Neural progenitor cell (in vitro differentiated cells): ENCODE measurements around the gene EVC2. TPM values are rescaled to one million over a fixed set of nuclear protein-coding genes. Genes with fewer than 3 reads are reported as not detected.

Experiments used
- DNase-seq: peaks from one replicate; pipeline ENCODE4 v3.0.0-alpha.2; 2016; ENCODE audit warnings: low spot score
- H2AFZ ChIP-seq: fragments of 200-600 bp; sonication (generic); replicated peaks from 2 replicates; pipeline ENCODE4 v1.6.1; 2016; ENCODE audit warnings: antibody characterized with exemption
- H3F3A ChIP-seq: fragments of 200-600 bp; sonication (generic); 2 replicates; pipeline ENCODE4 v1.6.1; 2016; ENCODE audit warnings: antibody characterized with exemption, low read depth
- H3K27ac ChIP-seq: fragments of 200-600 bp; sonication (generic); 2 replicates; pipeline ENCODE4 v1.5.1; 2016; ENCODE audit warnings: mild to moderate bottlenecking
- H3K27me3 ChIP-seq: fragments of 200-600 bp; sonication (generic); 2 replicates; pipeline ENCODE4 v1.6.1; 2016; ENCODE audit warnings: mild to moderate bottlenecking, moderate library complexity
- H3K36me3 ChIP-seq: fragments of 200-600 bp; sonication (generic); 2 replicates; pipeline ENCODE4 v1.5.1; 2016
- H3K4me1 ChIP-seq: fragments of 200-600 bp; sonication (generic); 2 replicates; pipeline ENCODE4 v1.6.1; 2016; ENCODE audit warnings: mixed run types
- H3K4me2 ChIP-seq: fragments of 200-600 bp; sonication (generic); 2 replicates; pipeline ENCODE4 v1.6.1; 2016
- H3K4me3 ChIP-seq: fragments of 200-600 bp; sonication (generic); 2 replicates; pipeline ENCODE4 v1.5.1; 2016
- H3K79me2 ChIP-seq: fragments of 200-600 bp; sonication (generic); 2 replicates; pipeline ENCODE4 v1.6.1; 2016; ENCODE audit warnings: low read depth
- H3K9ac ChIP-seq: fragments of 200-600 bp; sonication (generic); 2 replicates; pipeline ENCODE4 v1.6.1; 2016
- H3K9me3 ChIP-seq: fragments of 200-600 bp; sonication (generic); 2 replicates; pipeline ENCODE4 v1.5.1; 2016; ENCODE audit warnings: low read depth
- H4K20me1 ChIP-seq: fragments of 200-600 bp; sonication (generic); 2 replicates; pipeline ENCODE4 v1.6.1; 2016; ENCODE audit warnings: low read depth
- H3K27ac Mint-ChIP-seq: 3 replicates; pipeline ENCODE4 v1.8.0; 2021; ENCODE audit warnings: mixed read lengths
- H3K27me3 Mint-ChIP-seq: 2 replicates; pipeline ENCODE4 v1.8.0; 2022; ENCODE audit warnings: low read depth, mild to moderate bottlenecking, inconsistent platforms, moderate library complexity, mixed read lengths; ENCODE audit not compliant: insufficient read depth
- H3K36me3 Mint-ChIP-seq: 3 replicates; pipeline ENCODE4 v1.8.0; 2021; ENCODE audit warnings: mixed read lengths
- H3K4me1 Mint-ChIP-seq: 3 replicates; pipeline ENCODE4 v1.8.0; 2021; ENCODE audit warnings: mixed read lengths
- H3K4me3 Mint-ChIP-seq: 3 replicates; pipeline ENCODE4 v1.8.0; 2021; ENCODE audit warnings: mild to moderate bottlenecking, moderate library complexity, mixed read lengths
- H3K9me3 Mint-ChIP-seq: 3 replicates; pipeline ENCODE4 v1.8.0; 2020; ENCODE audit warnings: mixed read lengths
- CTCF ChIP-seq: fragments of 200-600 bp; sonication (generic); IDR thresholded peaks from 2 replicates; pipeline ENCODE4 v1.5.1; 2017; ENCODE audit warnings: antibody characterized with exemption, mild to moderate bottlenecking
- EZH2 ChIP-seq: fragments of 200-600 bp; sonication (generic); IDR thresholded peaks from 2 replicates; pipeline ENCODE4 v1.6.1; 2017; ENCODE audit warnings: antibody characterized with exemption, mild to moderate bottlenecking, moderate library complexity
- EZH2phosphoT487 ChIP-seq: fragments of 200-600 bp; sonication (generic); IDR thresholded peaks from 2 replicates; pipeline ENCODE4 v1.6.1; 2017; ENCODE audit warnings: antibody characterized with exemption
- total RNA-seq: library from RNA; depleted of rRNA; stranded (reverse); fragments of >200 nt; gene quantifications from 2 replicates; pipeline ENCODE4 v1.2.3, GENCODE V29; 2015; ENCODE audit warnings: low replicate concordance

Gene EVC2
- total RNA-seq, 1 donor from 2014 or later: 6.1 TPM

GRCh38 chr4:5685296-5685695, 23.1 kb downstream of the EVC2 start:
- Mint-ChIP-seq H3K4me3 (no peak overlapping the region), H3K4me1 (peaks cover 21% of the 10 kb centered on the region), H3K9me3 (peaks cover 5% of the 10 kb centered on the region), H3K36me3 (peaks cover 2% of the 10 kb centered on the region), H3K27me3 (peaks cover 2% of the 10 kb centered on the region), H3K27ac (no peak overlapping the region)
- H2AFZ ChIP-seq: no peak overlapping the region
- no peaks in the 10 kb centered on the region for H3F3A ChIP-seq
- H3K9ac ChIP-seq: no peak overlapping the region
- H3K27me3 ChIP-seq: no peaks in the 10 kb centered on the region
- H3K9me3 ChIP-seq: no peaks in the 10 kb centered on the region
- H3K4me1 ChIP-seq: no peaks in the 10 kb centered on the region
- no peak for DNase-seq
- H3K4me3 ChIP-seq: no peak overlapping the region
- no peaks in the 10 kb centered on the region for H3K36me3 ChIP-seq
- H4K20me1 ChIP-seq: no peaks in the 10 kb centered on the region
- TF ChIP-seq EZH2phosphoT487 (no peak), CTCF (no peak), EZH2 (no peak)
- no peaks in the 10 kb centered on the region for H3K79me2 ChIP-seq
- no peak overlapping the region for H3K27ac ChIP-seq
- no peak overlapping the region for H3K4me2 ChIP-seq

- no peak overlapping the region for H2AFZ ChIP-seq
- H3K4me2 ChIP-seq: no peak overlapping the region
- no peak overlapping the region for H3K4me3 ChIP-seq
- Mint-ChIP-seq H3K36me3 (peaks cover 2% of the 10 kb centered on the region), H3K4me1 (peaks cover 7% of the 10 kb centered on the region), H3K4me3 (no peak overlapping the region), H3K27me3 (peaks cover 2% of the 10 kb centered on the region), H3K9me3 (peaks cover 5% of the 10 kb centered on the region), H3K27ac (peak overlapping the region; percentile 72)
- H3K9ac ChIP-seq: no peak overlapping the region
- no peaks in the 10 kb centered on the region for H3F3A ChIP-seq
- H3K9me3 ChIP-seq: no peaks in the 10 kb centered on the region
- no peaks in the 10 kb centered on the region for H3K36me3 ChIP-seq
- no peak for DNase-seq
- no peak for TF ChIP-seq CTCF
- TF ChIP-seq EZH2: no peak
- TF ChIP-seq EZH2phosphoT487: no peak
- no peaks in the 10 kb centered on the region for H4K20me1 ChIP-seq
- H3K79me2 ChIP-seq: no peaks in the 10 kb centered on the region
- H3K27me3 ChIP-seq: no peaks in the 10 kb centered on the region
- no peak overlapping the region for H3K27ac ChIP-seq
- H3K4me1 ChIP-seq: no peaks in the 10 kb centered on the region
Observed at GRCh38 chr4:5683566-5683965, 24.8 kb downstream of the EVC2 start.

GRCh38 chr4:5678977-5679376, 29.4 kb downstream of the EVC2 start:
- Histone ChIP-seq H3K27me3 (no peaks in the 10 kb centered on the region), H3K27ac (no peak overlapping the region), H3K4me3 (no peak overlapping the region), H3K79me2 (no peaks in the 10 kb centered on the region), H3F3A (no peaks in the 10 kb centered on the region), H4K20me1 (no peaks in the 10 kb centered on the region), H3K4me2 (no peak overlapping the region), H3K4me1 (no peaks in the 10 kb centered on the region), H3K9ac (no peak overlapping the region), H3K9me3 (no peaks in the 10 kb centered on the region), H3K36me3 (no peaks in the 10 kb centered on the region), H2AFZ (no peak overlapping the region)
- no peak overlapping the region for H3K27ac Mint-ChIP-seq
- H3K4me1 Mint-ChIP-seq: peaks cover 7% of the 10 kb centered on the region
- H3K9me3 Mint-ChIP-seq: no peaks in the 10 kb centered on the region
- TF ChIP-seq CTCF: no peak
- TF ChIP-seq EZH2: no peak
- TF ChIP-seq EZH2phosphoT487: no peak
- H3K4me3 Mint-ChIP-seq: no peak overlapping the region
- no peaks in the 10 kb centered on the region for H3K27me3 Mint-ChIP-seq
- no peaks in the 10 kb centered on the region for H3K36me3 Mint-ChIP-seq
- DNase-seq: no peak
